HG03159 (cell line): Measurements from ENCODE around the gene RRM2.
"Not testable (repeated sequence)": the region's sequence is repeated elsewhere in the genome, so short reads cannot be mapped to it uniquely, and the experiment has no call there.

Source experiments
- ATAC-seq: cut with Tn5 transposase; IDR thresholded peaks from one replicate; pipeline ENCODE4 v1.9.1; 2021; ENCODE audit warnings: mild to moderate bottlenecking, moderate library complexity; ENCODE audit not compliant: unreplicated experiment

The RRM2 gene

GRCh38 chr2:10132043-10132575, 9.6 kb downstream of the RRM2 start:
- ATAC-seq = no peak

GRCh38 chr2:10132596-10132995, 10.1 kb downstream of the RRM2 start:
- ATAC-seq = no peak

- ATAC-seq = no peak
Measured at GRCh38 chr2:10132996-10133647, 10.6 kb downstream of the RRM2 start.

GRCh38 chr2:10135296-10136089, 13.0 kb downstream of the RRM2 start:
- ATAC-seq = no peak

GRCh38 chr2:10136101-10136934, 13.8 kb downstream of the RRM2 start:
- ATAC-seq = no peak

GRCh38 chr2:10137053-10137843, 14.7 kb downstream of the RRM2 start:
- no peak for ATAC-seq

GRCh38 chr2:10139536-10139935, 17.0 kb downstream of the RRM2 start:
- ATAC-seq = no peak

- no peak for ATAC-seq
Measured at GRCh38 chr2:10140841-10141610, 18.5 kb downstream of the RRM2 start.

GRCh38 chr2:10141736-10142639, 19.4 kb downstream of the RRM2 start:
- no peak for ATAC-seq

- no peak for ATAC-seq
Measured at GRCh38 chr2:10142640-10142965, 20.1 kb downstream of the RRM2 start.

GRCh38 chr2:10144771-10145518, 22.4 kb downstream of the RRM2 start:
- no peak for ATAC-seq

GRCh38 chr2:10145519-10146357, 23.2 kb downstream of the RRM2 start:
- no peak for ATAC-seq

- no peak for ATAC-seq
Measured at GRCh38 chr2:10146366-10147005, 23.9 kb downstream of the RRM2 start.

GRCh38 chr2:10147050-10147660, 24.6 kb downstream of the RRM2 start:
- ATAC-seq = not testable (repeated sequence)

- no peak for ATAC-seq
Measured at GRCh38 chr2:10148268-10148667, 25.7 kb downstream of the RRM2 start.

- no peak for ATAC-seq
Measured at GRCh38 chr2:10149635-10150034, 27.1 kb downstream of the RRM2 start.
